Posterior cingulate gyrus (tissue), 11 donors: ENCODE data around the gene ANKRD36B.
"Not testable (repeated sequence)": the region's sequence is repeated elsewhere in the genome, so short reads cannot be mapped to it uniquely, and the experiment has no call there.

ENCODE experiments used
- DNase-seq, 10 donors: peaks; one replicate each; pipeline versions ENCODE4 v3.0.0 to v3.0.0-alpha.2; 2020 to 2021; ENCODE audit warnings: mixed read lengths in 3 of 10
- intact Hi-C: fragments of 100-400 bp; cut with DNase I; formaldehyde crosslinking; loops from one replicate; pipeline ENCODE4 v1.15.1; 2023

ANKRD36B gene

DNA sequence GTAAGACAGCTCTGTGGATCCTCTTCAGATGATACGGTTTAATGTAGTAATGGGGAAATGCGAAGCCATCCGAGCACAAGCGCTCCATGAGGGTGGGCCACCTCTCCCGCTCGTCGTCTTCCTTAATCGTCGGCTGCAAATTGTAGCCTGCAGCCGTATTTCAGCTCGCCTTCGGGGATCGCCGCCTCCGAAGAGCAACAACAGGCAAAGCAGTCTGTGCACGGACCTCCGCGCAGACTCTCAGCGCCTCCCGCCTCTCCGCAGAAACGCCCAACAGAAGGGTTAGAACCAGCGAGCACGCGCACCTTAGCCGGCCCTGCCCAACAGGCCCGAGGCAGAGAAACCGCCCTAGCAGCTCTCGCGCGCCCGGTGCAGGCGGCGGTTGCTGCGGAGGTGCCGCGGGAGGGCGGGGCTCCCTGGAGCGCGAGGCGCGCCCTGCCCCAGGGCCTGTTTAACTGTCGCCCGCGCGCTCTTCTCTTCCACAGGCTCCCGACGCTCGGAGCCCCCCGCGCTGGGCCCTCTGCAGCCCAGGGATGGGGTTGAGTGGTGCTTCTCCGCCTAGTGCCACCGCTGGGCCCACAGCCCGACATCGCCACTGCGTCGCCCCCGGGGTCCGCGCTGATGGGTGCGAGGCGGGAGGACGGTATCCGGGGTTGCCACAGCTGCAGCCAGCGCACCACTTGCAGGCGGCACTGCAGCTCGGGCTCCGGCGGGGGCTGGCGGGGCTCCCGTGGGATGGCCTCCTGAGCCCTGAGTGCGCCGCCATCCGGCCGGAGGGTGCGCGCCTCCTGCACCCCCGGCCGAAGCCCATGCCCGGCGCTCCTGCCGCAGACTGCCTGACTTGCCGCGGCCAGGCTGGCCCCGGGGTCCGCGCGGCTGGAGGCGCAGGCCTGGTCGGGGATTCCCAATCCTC lies at the start of gene ANKRD36B:
TSS of gene ANKRD36B (minus strand) at position 280 of the 913 bp plus-strand sequence. CDS start at position 88, 192 bp downstream.
- intact Hi-C loops = loop anchor here (10.0 kb wide), 1 partner anchor 105 kb away; no protein-coding TSS in a partner anchor
- peak; percentile 16 to 94 (median 66) for DNase-seq

DNA sequence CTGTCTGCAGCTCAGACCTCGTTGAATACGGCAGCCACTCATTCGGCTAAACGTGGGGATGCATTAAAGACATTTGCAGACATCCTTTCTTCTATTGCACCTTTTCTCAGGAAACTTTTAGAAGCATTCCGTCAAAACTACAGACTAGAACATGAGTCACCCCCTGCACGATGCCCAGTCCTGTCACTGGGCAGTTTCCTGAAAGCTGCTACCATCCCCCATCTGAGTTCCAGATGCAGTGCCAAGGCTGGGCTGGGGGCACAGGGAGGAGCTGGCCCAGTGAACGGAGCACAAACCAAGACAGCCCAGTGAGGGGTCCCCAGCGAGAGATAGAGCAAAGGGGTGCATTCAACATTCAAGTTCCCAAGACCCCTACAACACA lies 36.4 kb upstream of the ANKRD36B start:
- DNase-seq, intact Hi-C loops: not testable (repeated sequence)

DNA sequence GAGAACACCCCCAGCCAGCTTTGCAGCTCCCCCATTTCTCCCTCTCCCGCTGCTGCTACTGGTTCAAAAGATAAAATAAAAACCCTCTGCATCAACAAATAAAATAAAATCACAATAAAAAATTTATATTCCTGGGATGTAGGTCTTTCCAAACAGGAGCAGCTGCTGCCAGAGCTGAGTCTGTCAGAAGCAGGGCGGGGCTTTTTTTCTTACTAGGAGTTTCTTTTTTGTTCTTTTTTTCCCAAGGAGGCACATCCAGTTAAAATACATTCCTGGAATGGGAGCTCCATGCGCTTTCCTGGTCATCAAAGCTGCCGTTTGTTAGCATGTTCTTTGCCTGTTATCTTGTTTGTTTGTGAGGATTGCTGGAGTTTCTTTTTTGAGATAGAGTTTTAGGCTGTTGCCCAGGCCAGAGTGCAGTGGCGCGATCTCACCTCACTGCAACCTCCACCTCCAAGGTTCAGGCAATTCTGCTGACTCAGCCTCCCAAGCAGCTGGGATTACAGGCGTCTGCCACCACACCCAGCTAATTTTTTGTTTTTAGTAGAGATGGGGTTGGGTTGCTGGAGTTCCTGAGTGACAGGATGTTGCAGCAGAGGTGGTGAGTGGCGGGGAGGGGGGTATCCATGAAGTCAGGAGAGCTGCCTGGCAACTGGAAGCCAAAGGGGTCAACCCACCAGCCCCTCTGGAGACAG lies 35.8 kb upstream of the ANKRD36B start:
- DNase-seq, intact Hi-C loops: not testable (repeated sequence)

DNA sequence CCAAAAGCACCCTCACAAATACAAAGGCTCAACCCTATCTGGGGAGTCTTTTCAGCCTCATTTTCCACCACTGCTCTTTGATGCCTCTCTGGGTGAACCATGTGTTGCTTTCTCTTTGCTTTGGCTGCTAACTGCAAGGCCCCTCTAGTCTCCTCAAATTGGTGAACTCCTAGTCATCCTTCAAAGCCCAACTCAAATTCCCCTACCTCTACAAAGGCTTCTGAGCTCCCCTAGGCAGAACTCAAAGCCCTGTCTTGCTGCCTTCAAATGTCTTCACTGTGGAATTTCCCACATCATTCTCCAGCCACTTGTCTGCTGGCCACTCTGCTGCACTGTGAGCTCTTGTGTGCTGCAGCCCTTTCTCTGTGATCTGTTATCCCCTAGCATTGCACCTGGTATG lies 33.3 kb upstream of the ANKRD36B start:
- intact Hi-C loops = not testable (repeated sequence)

DNA sequence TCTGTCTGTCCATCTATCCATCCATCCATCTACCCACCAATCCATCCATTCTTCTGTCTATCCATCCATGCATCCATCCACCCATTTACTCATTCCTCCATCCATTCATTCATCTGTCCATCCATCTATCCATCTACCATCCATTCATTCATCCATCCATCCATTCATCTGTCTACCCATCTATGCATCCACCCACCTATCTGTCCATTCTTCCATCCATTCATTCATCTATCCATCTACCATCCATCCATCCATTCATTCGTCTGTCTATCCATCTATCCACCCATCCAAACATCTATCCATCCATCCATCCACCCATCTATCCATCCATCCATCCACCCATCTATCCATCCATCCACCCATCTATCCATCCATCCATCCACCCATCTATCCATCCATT lies 30.8 kb upstream of the ANKRD36B start:
- intact Hi-C loops, DNase-seq: not testable (repeated sequence)

More for the DNA sequence above, 33.3 kb upstream of the ANKRD36B start:
- not testable (repeated sequence) for DNase-seq

DNA sequence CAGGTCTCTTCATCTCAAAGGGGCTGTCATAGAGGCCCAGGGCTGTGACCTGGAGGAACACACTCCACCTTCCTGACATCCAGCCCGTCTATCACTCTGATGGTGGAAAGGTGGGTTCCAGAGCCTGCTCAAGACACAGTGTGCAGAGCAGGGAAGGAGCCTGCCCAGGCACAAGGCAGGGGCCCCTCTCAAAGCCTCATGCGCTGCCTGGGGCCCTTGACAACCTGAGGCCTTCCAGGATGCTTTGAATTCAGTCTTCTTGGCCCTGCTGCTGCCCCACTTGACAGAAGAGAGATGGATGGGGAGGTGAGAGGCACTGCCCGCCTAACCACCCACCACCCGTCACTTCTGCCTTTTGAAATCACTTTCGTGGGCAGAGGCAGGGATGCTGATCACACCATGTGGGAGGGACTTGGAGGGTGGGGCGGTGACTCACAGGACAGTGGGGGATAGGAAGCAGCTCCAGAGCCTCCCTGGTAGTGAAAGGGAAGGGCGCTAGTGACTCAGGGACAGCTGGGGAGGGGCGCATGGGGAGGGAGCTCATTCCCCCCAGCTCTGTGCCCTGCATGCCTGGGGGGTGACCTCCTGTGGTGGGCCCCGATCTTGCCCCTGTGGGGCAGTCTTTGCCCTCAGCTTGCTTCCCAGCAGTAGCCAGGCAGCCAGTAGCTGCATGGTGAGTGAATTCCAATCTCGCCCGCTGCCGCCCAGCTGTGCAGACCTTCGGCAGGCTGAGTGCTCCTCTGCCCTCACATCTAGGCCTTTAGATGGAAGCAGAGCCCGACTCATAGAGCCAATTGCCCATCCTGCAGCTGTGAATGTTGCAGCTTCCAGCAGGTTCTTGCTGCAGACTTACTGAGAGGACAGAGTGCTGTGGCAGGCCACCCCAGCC lies 29.5 kb upstream of the ANKRD36B start:
- intact Hi-C loops, DNase-seq: not testable (repeated sequence)

DNA sequence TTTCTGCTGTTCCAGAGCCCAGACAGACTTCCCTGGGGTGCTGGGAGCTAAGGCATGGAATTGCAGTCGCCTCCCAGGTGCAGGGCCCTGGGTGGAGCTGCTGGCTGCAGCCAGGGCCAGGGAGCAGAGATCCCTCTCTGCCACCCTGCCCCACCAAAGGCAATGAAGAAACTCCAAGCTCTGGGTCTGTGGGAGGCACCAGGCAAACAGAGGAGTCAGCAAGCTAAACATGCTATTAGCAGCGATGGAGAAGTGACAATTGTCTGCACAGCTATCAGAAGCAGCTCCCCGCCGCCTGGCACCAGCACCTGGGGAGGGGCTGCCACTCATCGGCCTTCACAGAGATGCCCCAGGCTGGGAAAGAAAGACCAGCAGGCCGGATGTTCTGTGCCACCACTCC lies 28.2 kb upstream of the ANKRD36B start:
- DNase-seq = no peak
- intact Hi-C loops = no loop called here

DNA sequence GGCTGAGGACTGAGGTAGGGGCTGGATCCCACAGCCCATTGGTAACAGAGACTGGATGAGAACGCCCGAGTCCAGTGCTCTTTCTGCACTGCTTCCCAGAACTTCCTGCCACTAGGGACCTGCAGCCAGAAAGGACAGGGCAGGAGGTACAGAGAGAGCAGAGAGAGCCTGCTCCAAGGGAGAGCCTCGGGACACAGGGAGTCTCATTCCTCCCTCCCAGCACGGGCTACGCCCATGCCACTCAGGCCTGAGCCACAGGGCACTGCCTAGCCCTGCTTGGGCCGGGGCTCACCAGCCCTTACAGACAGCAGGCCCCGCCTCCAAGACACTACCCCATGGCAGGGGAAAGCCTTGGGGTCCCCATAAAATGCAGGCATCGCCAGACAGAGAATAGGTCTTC lies 26.1 kb upstream of the ANKRD36B start:
- DNase-seq, intact Hi-C loops: not testable (repeated sequence)

DNA sequence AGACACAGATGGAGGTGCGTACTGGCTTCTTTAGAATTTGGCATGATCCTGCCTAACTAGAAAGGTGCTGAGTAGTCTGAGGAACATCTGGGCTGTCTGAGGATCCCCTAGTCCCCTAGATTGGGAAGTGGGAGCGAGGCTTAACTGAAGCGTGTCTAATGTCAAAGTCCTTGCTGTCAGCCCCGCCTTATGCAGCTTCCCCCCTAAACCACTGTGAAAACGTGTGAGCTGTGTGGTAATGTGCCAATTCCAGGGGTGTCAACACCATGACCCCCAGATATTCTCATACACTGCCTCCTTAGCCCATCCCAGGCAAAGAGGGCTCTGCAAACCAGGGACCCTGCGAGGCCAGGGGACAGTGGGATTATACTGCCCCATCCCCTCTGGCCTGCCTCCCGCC lies 22.2 kb upstream of the ANKRD36B start:
- intact Hi-C loops, DNase-seq: not testable (repeated sequence)

DNA sequence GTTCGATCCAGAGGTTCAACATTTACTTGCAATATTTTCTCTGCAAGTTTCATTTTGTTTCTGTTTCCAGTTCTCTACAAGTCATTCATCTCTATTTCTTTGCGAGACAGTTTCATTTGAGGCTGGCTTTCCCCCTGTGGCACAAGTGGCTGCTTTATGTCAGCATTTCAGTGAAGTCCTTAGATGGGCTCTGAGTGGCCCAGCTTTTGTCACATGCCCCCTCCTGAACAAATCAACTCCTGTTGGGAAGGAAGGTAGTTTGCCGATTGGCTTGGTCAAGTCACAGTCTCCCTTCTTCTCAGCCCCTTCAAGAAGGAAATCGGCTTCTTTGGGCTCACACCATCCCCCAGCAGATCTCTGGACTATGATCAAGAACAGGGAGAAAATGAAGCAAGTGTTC lies 19.1 kb upstream of the ANKRD36B start:
- DNase-seq, intact Hi-C loops: not testable (repeated sequence)

DNA sequence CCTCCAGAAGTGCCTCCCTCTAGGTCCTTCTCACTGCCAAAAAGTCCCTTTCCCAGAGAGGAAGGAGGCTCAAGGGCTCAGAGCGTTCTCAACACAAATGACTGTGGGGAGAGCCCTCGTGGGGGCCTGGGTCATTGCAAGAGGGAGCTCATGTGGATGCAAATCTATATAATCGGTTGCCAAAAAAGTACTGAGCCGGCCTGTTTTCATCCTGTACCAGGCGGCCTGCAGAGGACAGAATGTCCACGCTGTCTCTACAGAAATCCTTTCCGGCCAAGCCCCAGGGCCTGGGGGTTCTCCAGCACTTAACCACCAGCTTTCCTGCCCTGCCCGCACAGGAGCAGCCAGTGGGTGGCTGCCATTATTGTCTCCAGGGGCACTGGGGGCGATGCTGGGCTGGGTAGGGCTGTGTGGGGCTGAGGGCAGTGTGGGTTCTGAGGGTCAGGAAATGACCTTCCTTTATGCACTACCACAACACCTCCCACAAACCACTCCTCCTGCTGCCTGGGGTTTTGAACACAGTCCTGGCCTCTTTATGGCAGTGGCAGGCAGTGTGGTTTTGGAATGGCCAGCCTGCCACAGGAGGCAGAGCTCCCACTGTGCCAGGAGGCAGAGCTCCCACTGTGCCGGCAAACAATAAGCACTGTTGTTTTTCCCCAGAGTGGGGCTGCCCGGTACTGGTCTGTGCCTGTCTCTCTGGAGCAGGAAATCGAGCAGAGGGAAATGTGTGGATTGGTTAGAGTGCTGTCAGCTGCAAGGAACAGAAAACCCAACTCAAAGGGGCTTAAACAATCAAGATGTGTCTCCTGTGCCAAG lies 16.1 kb upstream of the ANKRD36B start:
- intact Hi-C loops = not testable (repeated sequence)
- DNase-seq = peak in 5 of 10 donors; percentile 16 to 82 (median 71)

DNA sequence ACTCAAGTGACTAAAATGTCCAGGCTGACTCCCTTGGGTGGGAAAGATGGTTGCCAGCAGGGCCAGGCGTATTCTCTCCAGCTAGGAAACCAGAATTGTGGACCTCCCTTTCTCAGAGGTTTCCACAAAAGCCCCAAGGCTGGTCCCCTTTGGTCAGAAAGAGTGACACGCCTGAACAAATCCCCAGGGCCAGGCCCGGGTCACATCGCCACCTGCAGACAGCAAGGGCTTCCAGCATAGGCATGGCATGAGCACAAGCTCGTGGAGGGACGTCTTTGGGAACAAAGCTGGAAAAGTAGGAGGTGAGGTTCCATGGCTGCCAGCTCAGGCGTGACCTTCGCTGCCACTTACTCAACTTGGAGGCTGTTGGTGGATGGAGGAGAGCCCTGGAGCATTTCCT lies 15.4 kb upstream of the ANKRD36B start:
- DNase-seq, intact Hi-C loops: not testable (repeated sequence)

DNA sequence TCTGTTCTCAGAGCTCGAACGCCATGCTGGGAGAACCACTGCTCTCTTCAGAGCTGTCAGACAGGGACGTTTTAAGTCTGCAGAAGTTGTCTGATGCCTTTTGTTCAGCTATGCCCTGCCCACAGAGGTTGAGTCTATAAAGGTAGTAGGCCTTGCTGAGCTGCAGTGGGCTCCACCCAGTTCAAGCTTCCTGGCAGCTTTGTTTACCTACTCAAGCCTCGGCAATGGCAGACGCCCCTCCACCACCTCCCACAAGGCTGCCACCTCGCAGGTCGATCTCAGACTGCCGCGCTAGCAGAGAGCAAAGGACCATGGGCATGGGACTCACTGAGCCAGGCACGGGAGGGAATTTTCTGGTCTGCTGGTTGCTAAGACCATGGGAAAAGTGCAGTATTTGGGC lies 11.9 kb upstream of the ANKRD36B start:
- intact Hi-C loops, DNase-seq: not testable (repeated sequence)

DNA sequence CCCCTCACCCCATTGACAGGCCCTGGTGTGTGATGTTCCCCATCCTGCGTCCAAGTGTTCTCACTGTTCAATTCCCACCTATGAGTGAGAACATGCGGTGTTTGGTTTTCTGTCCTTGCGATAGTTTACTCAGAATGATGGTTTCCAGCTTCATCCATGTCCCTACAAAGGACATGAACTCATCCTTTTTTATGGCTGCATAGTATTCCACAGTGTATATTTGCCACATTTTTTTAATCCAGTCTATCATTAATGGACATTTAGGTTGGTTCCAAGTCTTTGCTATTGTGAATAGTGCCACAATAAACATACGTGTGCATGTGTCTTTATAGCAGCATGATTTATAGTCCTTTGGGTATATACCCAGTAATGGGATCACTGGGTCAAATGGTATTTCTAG lies 6.5 kb upstream of the ANKRD36B start:
- not testable (repeated sequence) for DNase-seq
- intact Hi-C loops = loop anchor here (10.0 kb wide), 1 partner anchor 99 kb away; no protein-coding TSS in a partner anchor

DNA sequence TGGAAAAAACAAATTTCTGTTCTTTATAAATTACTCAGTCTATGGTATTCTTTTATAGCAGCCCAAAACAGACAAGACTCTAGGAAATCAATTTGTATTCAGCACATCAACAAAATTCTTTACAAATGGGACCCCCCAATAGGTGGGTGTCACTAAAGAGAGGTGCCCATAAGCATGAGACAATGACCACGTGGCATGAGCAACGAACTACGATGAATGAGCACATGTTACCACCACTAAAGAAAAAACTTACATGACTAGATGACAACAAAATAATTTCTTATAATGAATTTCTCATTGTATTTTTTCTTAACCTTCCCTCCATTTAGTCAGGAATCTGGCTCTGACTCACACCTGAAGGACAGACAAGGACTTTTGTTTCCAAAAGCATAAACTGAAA lies 3.8 kb upstream of the ANKRD36B start:
- intact Hi-C loops = loop anchor here (10.0 kb wide), 1 partner anchor 101 kb away; no protein-coding TSS in a partner anchor

DNA sequence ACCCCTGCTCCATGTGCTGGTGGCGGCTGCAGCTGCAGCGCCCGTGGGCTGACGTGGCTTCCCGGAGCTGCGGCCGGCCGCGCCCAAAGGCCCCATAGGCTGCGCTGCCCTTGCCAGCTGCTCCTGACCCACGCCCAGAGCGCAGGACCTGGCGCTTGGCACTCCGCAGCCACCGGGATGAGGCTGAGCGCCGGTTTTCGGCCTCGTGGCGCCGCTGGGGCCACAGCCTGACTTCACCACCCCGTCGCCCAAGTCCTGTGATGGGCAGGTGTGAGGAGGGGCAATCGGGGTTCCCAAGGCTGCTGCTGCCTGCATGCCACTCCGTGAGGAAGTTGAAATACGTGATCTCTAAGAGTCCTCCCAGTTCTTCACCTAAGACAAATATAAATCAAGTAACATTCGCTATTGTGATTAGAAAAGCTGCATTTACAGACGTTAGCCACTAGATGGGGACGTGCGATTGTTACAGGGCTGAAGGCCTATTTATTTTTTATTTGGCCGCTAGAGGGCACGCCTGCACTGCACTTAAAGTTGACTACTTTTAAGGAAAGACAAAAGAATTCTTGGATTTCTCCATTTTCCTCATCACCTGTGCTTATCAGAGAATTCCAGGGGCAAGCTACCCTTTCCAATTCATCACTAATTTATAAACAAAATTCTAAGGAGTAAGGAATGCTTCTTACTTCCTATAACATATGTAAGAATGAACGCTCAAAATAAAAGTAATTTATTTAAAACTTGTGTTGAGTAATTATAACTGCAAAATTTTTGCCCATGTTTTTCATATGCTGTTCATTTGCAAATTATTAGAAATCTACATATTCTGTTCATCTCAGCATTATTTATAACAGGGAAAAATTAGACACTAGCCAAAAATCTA lies 1.1 kb upstream of the ANKRD36B start:
- peak; percentile 33 to 95 (median 74) for DNase-seq
- intact Hi-C loops = loop anchor here (10.0 kb wide), 1 partner anchor 104 kb away; no protein-coding TSS in a partner anchor

More for the DNA sequence above, 3.8 kb upstream of the ANKRD36B start:
- DNase-seq = not testable (repeated sequence)

DNA sequence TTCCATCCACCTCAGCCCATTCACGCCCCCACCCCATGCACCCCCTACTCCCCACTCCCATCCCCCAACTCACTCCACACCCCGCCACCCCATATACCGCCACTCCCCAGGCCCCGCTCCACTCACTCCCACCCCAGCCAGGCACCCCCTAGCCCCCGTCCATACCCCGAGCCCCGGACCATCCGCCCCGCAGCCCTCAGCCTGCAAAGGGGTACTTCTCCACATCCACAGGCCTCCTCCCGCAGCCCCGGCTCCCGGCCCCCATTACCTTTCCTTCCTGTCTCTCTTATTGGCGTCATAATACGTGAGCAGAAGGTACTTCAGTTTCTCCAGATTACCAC lies 450 bp downstream of the ANKRD36B start:
- intact Hi-C loops, DNase-seq: not testable (repeated sequence)

DNA sequence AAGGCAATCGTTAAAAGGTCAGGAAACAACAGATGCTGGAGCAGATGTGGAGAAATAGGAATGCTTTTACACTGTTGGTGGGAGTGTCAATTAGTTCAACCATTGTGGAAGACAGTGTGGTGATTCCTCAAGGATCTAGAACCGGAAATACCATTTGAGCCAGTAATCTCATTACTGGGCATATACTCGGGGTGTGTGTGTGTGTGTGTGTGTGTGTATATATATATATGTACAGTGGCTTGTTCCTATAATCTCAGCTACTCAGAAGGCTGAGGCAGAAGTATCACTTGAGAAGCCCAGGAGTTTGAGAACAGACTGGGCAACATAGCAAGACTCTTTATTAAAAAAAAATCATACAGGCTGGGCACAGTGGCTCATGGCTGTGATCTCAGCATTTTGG lies 24.0 kb downstream of the ANKRD36B start:
- intact Hi-C loops, DNase-seq: not testable (repeated sequence)
